MCF 10A (cell line): Measurements from ENCODE around the gene TMC6. TPM values are rescaled to one million over a fixed set of nuclear protein-coding genes. Genes with fewer than 3 reads are reported as not detected.
"Not testable (repeated sequence)": the region's sequence is repeated elsewhere in the genome, so short reads cannot be mapped to it uniquely, and the experiment has no call there.

ENCODE experiments used
- BruUV-seq: library from RNA; stranded (reverse); fragments of 400-500 nt; replicated peaks from 2 replicates; lab custom pipeline; 2021; lab: Mats Ljungman, UMichigan
- CTCF ChIA-PET: fragments of 300-600 bp; sonication (Branson Sonifier 250); formaldehyde crosslinking; extraction: SDS; loops from one replicate; lab custom pipeline; 2021; ENCODE audit warnings: antibody characterized with exemption, inconsistent platforms; lab: Yijun Ruan, JAX
- POLR2A ChIA-PET: fragments of 300-600, 350-650 bp; sonication (Branson Sonifier 250); formaldehyde crosslinking; extraction: SDS; loops from one replicate; lab custom pipeline; 2020; ENCODE audit warnings: antibody characterized with exemption, inconsistent platforms; lab: Yijun Ruan, JAX
- DNase-seq: peaks from one replicate; pipeline ENCODE4 v3.0.0-alpha.2; 2018; ENCODE audit not compliant: unreplicated experiment
- H3K27ac Mint-ChIP-seq: one replicate; pipeline ENCODE4 v1.8.0; 2022; ENCODE audit warnings: mild to moderate bottlenecking, low read depth, mixed read lengths; ENCODE audit not compliant: unreplicated experiment
- H3K27me3 Mint-ChIP-seq: one replicate; pipeline ENCODE4 v1.8.0; 2022; ENCODE audit warnings: mixed read lengths; ENCODE audit not compliant: insufficient read depth, unreplicated experiment
- H3K36me3 Mint-ChIP-seq: one replicate; pipeline ENCODE4 v1.8.0; 2022; ENCODE audit warnings: mild to moderate bottlenecking, moderate library complexity, mixed read lengths; ENCODE audit not compliant: insufficient read depth, unreplicated experiment
- H3K4me1 Mint-ChIP-seq: one replicate; pipeline ENCODE4 v1.8.0; 2022; ENCODE audit warnings: mixed read lengths; ENCODE audit not compliant: insufficient read depth, unreplicated experiment
- H3K4me3 Mint-ChIP-seq: one replicate; pipeline ENCODE4 v1.8.0; 2022; ENCODE audit warnings: mild to moderate bottlenecking, moderate library complexity, mixed read lengths; ENCODE audit not compliant: unreplicated experiment
- H3K9me3 Mint-ChIP-seq: one replicate; pipeline ENCODE4 v1.8.0; 2022; ENCODE audit warnings: mixed read lengths; ENCODE audit not compliant: unreplicated experiment
- intact Hi-C: fragments of 100-400 bp; cut with micrococcal nuclease; formaldehyde crosslinking; loops from 2 replicates; pipeline ENCODE4 v1.14.1; 2022
- total RNA-seq: library from RNA; stranded (reverse); gene quantifications from 2 replicates; pipeline ENCODE4 v1.2.3, GENCODE V29; 2022
- TF ChIP-seq, protein P1 (sequence below): fragments of 200-600 bp; IDR thresholded peaks from one replicate; pipeline ENCODE4 v1.8.0; 2022; ENCODE audit warnings: antibody characterized with exemption, mild to moderate bottlenecking; ENCODE audit not compliant: unreplicated experiment

The TMC6 gene
- total RNA-seq, 1 experiment from 2014 or later = 3.1 TPM

DNA sequence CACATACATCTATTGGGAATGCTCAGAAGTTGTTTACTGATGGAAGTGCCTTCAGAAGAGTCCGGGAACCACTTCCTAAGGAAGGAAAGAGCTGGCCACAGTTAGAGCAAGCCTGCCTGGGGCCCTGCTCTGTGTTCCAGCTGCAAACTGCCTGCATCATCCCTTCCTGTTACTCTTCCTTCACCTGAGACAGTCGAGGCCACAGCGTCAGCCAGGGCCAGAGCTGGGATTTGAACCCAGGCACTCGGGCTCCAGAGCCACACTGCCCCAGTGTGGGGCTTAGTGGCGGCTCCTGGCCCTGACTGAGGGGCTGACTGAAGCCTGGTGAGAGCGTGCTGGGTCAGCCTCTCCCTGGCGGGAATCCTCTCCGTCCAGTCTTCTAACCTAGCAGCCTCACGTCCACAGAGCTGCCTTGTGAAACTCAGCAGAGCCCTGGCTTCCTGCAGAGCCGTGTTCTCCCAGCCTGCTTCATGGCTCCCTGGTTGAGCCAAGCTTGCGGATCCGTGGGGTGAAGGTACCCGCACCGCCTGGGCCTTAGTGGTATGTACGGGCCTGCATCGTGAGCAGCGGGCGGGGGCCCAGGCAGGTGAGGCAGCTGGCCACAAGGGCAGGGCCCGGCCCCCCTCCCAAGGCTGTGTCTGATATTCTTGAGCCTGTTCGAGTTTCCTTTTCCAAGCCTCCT, 13.0 kb upstream of the TMC6 start:
- Mint-ChIP-seq H3K27me3 (no peaks in the 10 kb centered on the region), H3K9me3 (no peaks in the 10 kb centered on the region), H3K36me3 (no peaks in the 10 kb centered on the region), H3K4me3 (no peak overlapping the region), H3K4me1 (peaks cover 16% of the 10 kb centered on the region), H3K27ac (no peak overlapping the region)
- ChIA-PET CTCF (interaction anchor here (0.7 to 1.4 kb wide), 6 partner anchors 14 to 280 kb away, joined by 3 to 5 read pairs (median 4); no protein-coding TSS in a partner anchor), POLR2A (interaction anchor here (0.6 to 2.4 kb wide), 14 partner anchors 13 to 1414 kb away, joined by 3 to 14 read pairs (median 4); partner anchors contain the start of gene TMC6)
- no TSS peak for BruUV-seq
- TF ChIP-seq, protein P1, sequence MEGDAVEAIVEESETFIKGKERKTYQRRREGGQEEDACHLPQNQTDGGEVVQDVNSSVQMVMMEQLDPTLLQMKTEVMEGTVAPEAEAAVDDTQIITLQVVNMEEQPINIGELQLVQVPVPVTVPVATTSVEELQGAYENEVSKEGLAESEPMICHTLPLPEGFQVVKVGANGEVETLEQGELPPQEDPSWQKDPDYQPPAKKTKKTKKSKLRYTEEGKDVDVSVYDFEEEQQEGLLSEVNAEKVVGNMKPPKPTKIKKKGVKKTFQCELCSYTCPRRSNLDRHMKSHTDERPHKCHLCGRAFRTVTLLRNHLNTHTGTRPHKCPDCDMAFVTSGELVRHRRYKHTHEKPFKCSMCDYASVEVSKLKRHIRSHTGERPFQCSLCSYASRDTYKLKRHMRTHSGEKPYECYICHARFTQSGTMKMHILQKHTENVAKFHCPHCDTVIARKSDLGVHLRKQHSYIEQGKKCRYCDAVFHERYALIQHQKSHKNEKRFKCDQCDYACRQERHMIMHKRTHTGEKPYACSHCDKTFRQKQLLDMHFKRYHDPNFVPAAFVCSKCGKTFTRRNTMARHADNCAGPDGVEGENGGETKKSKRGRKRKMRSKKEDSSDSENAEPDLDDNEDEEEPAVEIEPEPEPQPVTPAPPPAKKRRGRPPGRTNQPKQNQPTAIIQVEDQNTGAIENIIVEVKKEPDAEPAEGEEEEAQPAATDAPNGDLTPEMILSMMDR = no peak
- no peak for DNase-seq
- intact Hi-C loops = loop anchor here (1.0 kb wide), 1 partner anchor 18 kb away; no protein-coding TSS in a partner anchor

DNA sequence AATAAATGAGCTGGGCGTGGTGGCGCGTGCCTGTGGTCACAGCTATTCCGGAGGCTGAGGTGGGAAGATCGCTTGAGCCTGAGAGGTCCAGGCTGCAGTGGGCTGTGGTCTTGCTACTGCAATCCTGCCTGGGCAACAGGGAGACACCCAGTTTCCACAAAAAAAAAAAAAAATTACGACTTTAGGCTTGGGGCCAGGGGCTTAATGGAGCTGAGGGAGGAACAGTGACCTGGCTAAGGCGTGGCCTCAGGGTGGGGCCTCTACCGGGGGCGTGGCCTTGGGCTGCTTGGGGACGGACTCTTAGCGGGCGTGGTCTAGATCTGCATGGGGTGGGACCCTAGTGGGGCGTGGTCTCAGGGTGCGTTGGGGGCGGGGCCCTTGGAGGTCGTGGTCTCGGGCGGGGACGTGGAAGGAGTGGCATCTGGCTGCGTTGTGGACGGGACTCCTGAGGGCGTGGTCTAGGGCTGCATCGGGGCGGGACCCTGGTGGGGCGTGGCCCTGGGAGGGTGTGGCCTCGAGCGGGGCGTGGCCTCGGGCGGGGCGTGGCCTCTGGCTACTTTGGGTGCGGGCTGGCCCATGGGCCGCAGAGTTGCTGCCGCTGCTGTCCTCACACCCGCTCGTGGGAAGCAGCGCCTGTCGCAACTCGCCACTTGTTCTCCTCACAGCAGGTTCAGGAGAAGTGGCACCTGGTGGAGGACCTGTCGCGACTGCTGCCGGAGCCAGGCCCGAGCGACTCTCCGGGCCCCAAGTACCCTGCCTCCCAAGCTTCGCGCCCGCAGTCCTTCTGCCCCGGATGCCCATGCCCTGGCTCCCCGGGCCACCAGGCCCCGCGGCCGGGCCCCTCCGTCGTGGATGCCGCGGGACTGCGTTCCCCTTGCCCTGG, 11.9 kb upstream of the TMC6 start:
- Mint-ChIP-seq H3K36me3 (no peaks in the 10 kb centered on the region), H3K4me3 (peak overlapping the region; percentile 59), H3K9me3 (no peaks in the 10 kb centered on the region), H3K4me1 (peaks cover 16% of the 10 kb centered on the region), H3K27ac (no peak overlapping the region), H3K27me3 (no peaks in the 10 kb centered on the region)
- ChIA-PET POLR2A (interaction anchor here (1.0 to 2.3 kb wide), 3 partner anchors 12 to 29 kb away, joined by 3 to 9 read pairs (median 4); partner anchors contain the start of gene TMC6), CTCF (interaction anchor here (0.7 to 1.4 kb wide), 4 partner anchors 13 to 28 kb away, joined by 3 to 5 read pairs (median 4); no protein-coding TSS in a partner anchor)
- peak; percentile 96 for DNase-seq
- intact Hi-C loops = no loop called here
- TF ChIP-seq, protein P1 = no peak
- no TSS peak for BruUV-seq

DNA sequence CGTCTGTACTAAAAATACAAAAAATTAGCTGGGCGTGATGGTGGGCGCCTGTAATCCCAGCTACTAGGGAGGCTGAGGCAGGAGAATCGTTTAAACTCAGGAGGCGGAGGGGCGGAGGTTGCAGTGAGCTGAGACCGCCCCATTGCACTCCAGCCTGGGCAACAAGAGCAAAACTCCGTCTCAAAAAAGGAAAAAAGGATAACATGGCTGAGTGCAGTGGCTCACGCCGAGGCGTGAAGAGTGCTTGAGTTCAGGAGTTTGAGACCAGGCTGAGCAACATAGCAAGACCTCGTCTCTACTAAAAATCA, 11.3 kb upstream of the TMC6 start:
- H3K36me3 Mint-ChIP-seq, H3K27me3 Mint-ChIP-seq, DNase-seq, H3K27ac Mint-ChIP-seq, H3K9me3 Mint-ChIP-seq, H3K4me3 Mint-ChIP-seq, intact Hi-C loops, BruUV-seq: not testable (repeated sequence)
- CTCF ChIA-PET = interaction anchor here (0.7 to 0.8 kb wide), 3 partner anchors 13 to 27 kb away, joined by 3 to 5 read pairs (median 4); no protein-coding TSS in a partner anchor
- peaks cover 14% of the 10 kb centered on the region for H3K4me1 Mint-ChIP-seq
- POLR2A ChIA-PET = interaction anchor here (2.3 kb wide), 1 partner anchor 12 kb away, joined by 9 read pairs; the partner anchor contains the start of gene TMC6

DNA sequence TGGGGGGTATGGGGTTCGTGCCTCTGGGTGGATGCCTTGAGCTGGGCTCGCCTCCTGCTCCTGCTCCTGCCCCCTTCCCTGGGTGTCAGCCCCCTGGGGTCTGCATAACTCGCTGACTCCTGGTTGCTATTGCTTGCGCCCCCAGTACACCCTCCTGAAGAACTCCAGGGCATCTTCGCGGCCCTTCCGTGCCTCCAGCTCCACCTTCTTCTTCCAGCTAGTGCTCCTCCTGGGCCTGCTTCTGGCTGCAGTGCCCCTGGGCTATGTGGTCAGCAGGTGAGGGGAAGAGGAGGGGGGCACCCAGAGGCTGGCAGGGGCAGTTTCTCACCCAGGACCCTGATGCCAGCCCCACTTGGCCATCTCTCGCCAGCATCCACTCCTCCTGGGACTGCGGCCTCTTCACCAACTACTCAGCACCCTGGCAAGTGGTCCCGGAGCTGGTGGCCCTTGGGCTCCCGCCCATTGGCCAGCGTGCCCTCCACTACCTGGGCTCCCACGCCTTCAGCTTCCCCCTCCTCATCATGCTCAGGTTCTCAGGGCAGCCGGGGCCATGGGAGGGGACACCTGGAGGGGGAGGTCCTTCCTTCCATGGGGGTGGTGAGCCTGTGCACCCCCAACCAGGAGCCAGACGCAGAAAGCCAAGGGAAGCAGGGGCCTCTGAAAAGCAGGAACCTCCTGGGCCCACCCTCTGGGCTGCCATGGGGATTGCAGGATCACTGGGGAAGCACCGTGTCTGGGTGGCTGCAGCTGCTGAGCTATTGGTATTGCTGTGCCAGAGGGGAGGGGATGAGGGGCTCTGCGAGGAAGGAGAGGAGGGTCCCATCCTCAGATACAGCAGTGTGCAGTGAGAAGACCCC, 9.9 kb upstream of the TMC6 start:
- Mint-ChIP-seq H3K4me3 (no peak overlapping the region), H3K9me3 (no peaks in the 10 kb centered on the region), H3K27ac (no peak overlapping the region), H3K27me3 (peaks cover 11% of the 10 kb centered on the region), H3K36me3 (no peaks in the 10 kb centered on the region), H3K4me1 (peaks cover 6% of the 10 kb centered on the region)
- ChIA-PET CTCF (interaction anchor here (0.6 kb wide), 2 partner anchors 48 to 237 kb away, joined by 3 to 4 read pairs; partner anchors contain the start of gene TK1), POLR2A (interaction anchor here (2.3 kb wide), 1 partner anchor 10 kb away, joined by 9 read pairs; the partner anchor contains the start of gene TMC6)
- no peak for DNase-seq
- TF ChIP-seq, protein P1 = no peak
- intact Hi-C loops = no loop called here
- BruUV-seq = no TSS peak
